NB4 (cell line): ENCODE data around the gene KRTAP25-1.

Experiments used
- DNase-seq: peaks from one replicate; pipeline ENCODE4 v3.0.0; 2010; ENCODE audit warnings: low read depth
- H3K4me3 ChIP-seq: one replicate; pipeline ENCODE4 v1.5.1; 2011; ENCODE audit warnings: mild to moderate bottlenecking, low read depth, low read length, moderate library complexity
- MAX ChIP-seq: IDR thresholded peaks from 2 replicates; pipeline ENCODE4 v1.6.1; 2011; ENCODE audit warnings: low read depth, low read length
- MYC ChIP-seq: IDR thresholded peaks from 2 replicates; pipeline ENCODE4 v1.6.1; 2011; ENCODE audit warnings: low read depth, low read length
- POLR2A ChIP-seq: IDR thresholded peaks from 2 replicates; pipeline ENCODE4 v1.6.1; 2011; ENCODE audit warnings: mild to moderate bottlenecking; ENCODE audit not compliant: insufficient read length; ENCODE audit errors: extremely low read depth
- TF ChIP-seq, protein P1 (sequence below): IDR thresholded peaks from one replicate; pipeline ENCODE4 v1.5.1; 2012; ENCODE audit warnings: low read depth, low read length

KRTAP25-1 gene

GRCh38 chr21:30305136-30305535 lies 15.8 kb upstream of the KRTAP25-1 start:
- DNase-seq: no peak
- no peak for TF ChIP-seq POLR2A
- TF ChIP-seq MYC: no peak
- no peak for TF ChIP-seq MAX
- TF ChIP-seq, protein P1, sequence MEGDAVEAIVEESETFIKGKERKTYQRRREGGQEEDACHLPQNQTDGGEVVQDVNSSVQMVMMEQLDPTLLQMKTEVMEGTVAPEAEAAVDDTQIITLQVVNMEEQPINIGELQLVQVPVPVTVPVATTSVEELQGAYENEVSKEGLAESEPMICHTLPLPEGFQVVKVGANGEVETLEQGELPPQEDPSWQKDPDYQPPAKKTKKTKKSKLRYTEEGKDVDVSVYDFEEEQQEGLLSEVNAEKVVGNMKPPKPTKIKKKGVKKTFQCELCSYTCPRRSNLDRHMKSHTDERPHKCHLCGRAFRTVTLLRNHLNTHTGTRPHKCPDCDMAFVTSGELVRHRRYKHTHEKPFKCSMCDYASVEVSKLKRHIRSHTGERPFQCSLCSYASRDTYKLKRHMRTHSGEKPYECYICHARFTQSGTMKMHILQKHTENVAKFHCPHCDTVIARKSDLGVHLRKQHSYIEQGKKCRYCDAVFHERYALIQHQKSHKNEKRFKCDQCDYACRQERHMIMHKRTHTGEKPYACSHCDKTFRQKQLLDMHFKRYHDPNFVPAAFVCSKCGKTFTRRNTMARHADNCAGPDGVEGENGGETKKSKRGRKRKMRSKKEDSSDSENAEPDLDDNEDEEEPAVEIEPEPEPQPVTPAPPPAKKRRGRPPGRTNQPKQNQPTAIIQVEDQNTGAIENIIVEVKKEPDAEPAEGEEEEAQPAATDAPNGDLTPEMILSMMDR: no peak
- H3K4me3 ChIP-seq: no peak overlapping the region

DNA sequence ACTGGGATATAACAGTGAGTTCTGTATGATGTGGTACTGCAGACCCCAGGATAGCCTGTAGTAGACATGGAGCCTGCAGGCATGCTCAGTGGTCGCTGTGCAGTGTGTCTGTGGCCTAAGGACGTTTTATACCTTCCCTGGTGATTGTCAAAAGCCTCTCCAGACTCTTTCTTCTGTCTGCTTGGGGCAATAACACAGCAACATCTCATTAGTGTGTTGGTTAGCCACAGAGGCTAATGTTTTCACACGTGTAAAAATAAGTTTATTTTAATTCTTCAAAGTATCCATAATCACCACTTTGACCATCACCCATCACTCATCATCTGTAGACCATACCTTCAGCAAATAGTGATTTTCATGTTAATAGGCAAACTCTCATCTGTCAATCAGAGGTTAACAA lies 6.5 kb downstream of the KRTAP25-1 start, which contains the start of gene KRTAP24-1:
Gene KRTAP24-1, minus strand, starts transcription at position 101 of the 400 bp plus-strand sequence. Its CDS starts 18 bp downstream, at position 83.
- no peak for DNase-seq
- no peak within 1 kb of the TSS for H3K4me3 ChIP-seq
- TF ChIP-seq MYC (no peak), POLR2A (no peak), MAX (no peak)
- TF ChIP-seq, protein P1: no peak

DNA sequence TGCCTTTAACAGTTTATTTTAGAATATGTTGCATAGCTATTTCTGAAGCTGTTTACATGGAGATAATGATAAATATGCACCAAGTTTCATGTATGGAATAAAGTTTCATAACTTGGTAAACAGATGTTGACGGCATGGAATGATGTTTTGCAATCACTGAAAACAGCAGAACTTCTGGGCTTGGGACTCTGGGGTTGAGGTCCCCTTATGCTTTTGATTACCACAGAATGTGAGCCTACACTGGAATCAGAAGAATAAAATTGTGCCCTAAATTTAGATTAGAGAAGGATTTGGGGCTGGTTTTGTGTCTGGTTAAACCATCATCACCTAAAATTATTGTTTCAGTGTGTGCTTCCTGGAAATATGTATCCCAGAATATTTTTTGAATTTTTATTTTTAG lies 17.7 kb downstream of the KRTAP25-1 start:
- no peak overlapping the region for H3K4me3 ChIP-seq
- TF ChIP-seq MAX: no peak
- no peak for TF ChIP-seq MYC
- TF ChIP-seq POLR2A: no peak
- TF ChIP-seq, protein P1: no peak
- no peak for DNase-seq

DNA sequence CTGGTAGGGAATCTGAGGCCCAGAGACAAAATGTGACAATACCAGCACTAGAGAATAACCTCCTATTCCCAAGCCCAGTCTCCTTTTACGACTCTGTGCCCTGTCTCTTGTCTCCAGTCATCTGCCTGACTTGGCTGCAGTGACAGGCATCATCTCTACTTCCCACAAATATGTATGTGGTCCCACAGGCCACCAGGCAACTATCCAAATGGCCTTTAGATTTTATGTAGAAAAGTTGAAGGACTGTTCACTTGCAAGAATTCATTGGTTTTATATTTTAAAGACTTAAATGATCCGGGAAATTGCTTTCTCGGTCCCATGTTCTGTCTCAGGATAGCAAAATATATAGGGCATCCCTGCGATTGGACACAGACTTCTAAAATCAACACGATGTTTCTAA lies 18.2 kb downstream of the KRTAP25-1 start:
- H3K4me3 ChIP-seq: no peak overlapping the region
- TF ChIP-seq, protein P1: no peak
- TF ChIP-seq MAX (no peak), MYC (no peak), POLR2A (no peak)
- no peak for DNase-seq

- H3K4me3 ChIP-seq: no peak overlapping the region
- DNase-seq: no peak
- TF ChIP-seq MAX (no peak), MYC (no peak), POLR2A (no peak)
- TF ChIP-seq, protein P1: no peak
Measured at GRCh38 chr21:30269803-30270530, 19.3 kb downstream of the KRTAP25-1 start.
